Astrocyte (in vitro differentiated cells and primary cell): ENCODE results near the gene GPATCH4.

Source experiments
- EZH2 ChIP-seq: IDR thresholded peaks from 2 replicates; pipeline ENCODE4 v1.6.1; 2012; ENCODE audit warnings: mild to moderate bottlenecking, low read length, inconsistent platforms; ENCODE audit not compliant: insufficient read depth
- TF ChIP-seq, protein P1 (sequence below): IDR thresholded peaks from 2 replicates; pipeline ENCODE4 v1.5.1; 2011; ENCODE audit warnings: low read depth, mild to moderate bottlenecking, inconsistent platforms, low read length, moderate library complexity; ENCODE audit not compliant: insufficient read depth

DNA sequence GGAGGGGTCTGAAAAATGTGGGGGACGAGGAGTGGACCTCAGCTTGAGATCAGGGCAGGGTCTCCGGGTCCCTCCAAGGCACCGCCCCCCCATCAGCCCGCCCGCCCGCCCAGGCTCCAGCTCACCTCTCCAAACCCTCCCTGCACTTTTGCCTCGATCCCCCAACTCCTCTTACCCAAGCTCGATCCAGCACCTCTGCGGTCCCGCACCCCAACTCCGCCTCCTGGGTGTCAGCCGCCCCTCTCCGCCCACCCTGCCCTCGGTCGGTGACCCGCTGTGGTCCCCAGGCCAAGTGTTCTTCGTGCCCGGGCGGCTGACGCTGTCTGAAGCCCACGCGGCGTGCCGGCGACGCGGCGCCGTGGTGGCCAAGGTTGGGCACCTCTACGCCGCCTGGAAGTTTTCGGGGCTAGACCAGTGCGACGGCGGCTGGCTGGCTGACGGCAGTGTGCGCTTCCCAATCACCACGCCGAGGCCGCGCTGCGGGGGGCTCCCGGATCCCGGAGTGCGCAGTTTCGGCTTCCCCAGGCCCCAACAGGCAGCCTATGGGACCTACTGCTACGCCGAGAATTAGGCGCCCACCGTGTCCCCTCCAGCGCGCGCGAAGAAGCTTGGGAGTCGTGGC lies 23.6 kb upstream of the GPATCH4 start:
- TF ChIP-seq, protein P1, sequence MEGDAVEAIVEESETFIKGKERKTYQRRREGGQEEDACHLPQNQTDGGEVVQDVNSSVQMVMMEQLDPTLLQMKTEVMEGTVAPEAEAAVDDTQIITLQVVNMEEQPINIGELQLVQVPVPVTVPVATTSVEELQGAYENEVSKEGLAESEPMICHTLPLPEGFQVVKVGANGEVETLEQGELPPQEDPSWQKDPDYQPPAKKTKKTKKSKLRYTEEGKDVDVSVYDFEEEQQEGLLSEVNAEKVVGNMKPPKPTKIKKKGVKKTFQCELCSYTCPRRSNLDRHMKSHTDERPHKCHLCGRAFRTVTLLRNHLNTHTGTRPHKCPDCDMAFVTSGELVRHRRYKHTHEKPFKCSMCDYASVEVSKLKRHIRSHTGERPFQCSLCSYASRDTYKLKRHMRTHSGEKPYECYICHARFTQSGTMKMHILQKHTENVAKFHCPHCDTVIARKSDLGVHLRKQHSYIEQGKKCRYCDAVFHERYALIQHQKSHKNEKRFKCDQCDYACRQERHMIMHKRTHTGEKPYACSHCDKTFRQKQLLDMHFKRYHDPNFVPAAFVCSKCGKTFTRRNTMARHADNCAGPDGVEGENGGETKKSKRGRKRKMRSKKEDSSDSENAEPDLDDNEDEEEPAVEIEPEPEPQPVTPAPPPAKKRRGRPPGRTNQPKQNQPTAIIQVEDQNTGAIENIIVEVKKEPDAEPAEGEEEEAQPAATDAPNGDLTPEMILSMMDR = no peak
- peak; percentile 92 for TF ChIP-seq EZH2
